Colon (tissue), 2 donors: Measurements from ENCODE around the gene MPI.
"Not testable (repeated sequence)": the region's sequence is repeated elsewhere in the genome, so short reads cannot be mapped to it uniquely, and the experiment has no call there.

Source experiments
- FAIRE-seq: peaks from 2 replicates; lab custom pipeline; 2012; peaks lifted over from hg19 to GRCh38; lab: Jason Lieb, UNC
- donor health status: control.
- donor health status: control.

MPI gene

DNA sequence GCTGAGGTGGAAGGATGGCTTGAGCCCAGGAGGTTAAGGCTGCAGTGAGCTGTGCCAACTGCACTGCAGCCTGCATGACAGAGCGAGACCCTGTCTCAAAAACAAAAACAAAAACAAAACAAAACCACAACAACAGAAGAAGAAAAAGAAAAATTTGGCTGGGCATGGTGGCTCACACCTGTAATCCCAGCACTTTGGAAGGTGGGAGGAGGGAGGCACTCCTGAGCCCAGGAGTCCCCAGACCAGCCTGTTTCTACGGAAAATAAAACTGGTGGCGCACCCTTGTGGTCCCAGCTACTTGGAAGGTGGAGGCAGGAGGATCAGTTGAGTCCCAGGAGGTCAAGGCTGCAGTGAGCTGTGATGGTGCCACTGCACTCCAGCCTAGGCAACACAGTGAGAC, 45.4 kb downstream of the MPI start:
- FAIRE-seq: not testable (repeated sequence)

GRCh38 chr15:74937272-74937589, 47.4 kb downstream of the MPI start:
- FAIRE-seq: no peak

- FAIRE-seq: no peak
Measured at GRCh38 chr15:74937590-74938371, 47.9 kb downstream of the MPI start, which contains the start of gene COX5A. Gene COX5A, minus strand, starts transcription at chr15:74938073. Its CDS starts 59 bp downstream, at chr15:74938014.

GRCh38 chr15:74950078-74950908, 60.5 kb downstream of the MPI start:
- no peak for FAIRE-seq

- FAIRE-seq: no peak
Measured at GRCh38 chr15:74951006-74951405, 61.2 kb downstream of the MPI start.
